Gastrocnemius medialis (tissue), 4 donors: ENCODE measurements around the gene CISD2. TPM values are rescaled to one million over a fixed set of nuclear protein-coding genes. Genes with fewer than 3 reads are reported as not detected.
"Not testable (repeated sequence)": the region's sequence is repeated elsewhere in the genome, so short reads cannot be mapped to it uniquely, and the experiment has no call there.

Experiments used
- ATAC-seq, 2 donors: fragments of 150-250 bp; one replicate each; pipeline ENCODE4 v1.9.1; 2016
- DNase-seq, 2 donors: peaks; one replicate each; pipeline ENCODE4 v3.0.0-alpha.2; 2019
- H3K27ac ChIP-seq, 4 donors: fragments of 200-600 bp; sonication (generic); 1 replicate in 1 of 4; 2 replicates in 3 of 4; pipeline ENCODE4 v1.5.1; 2016 to 2018; ENCODE audit warnings: mild to moderate bottlenecking in 2 of 4, moderate library complexity in 1 of 4
- H3K27me3 ChIP-seq, 3 donors: fragments of 200-600 bp; sonication (generic) in 2 of 3; 1 replicate in 1 of 3; 2 replicates in 2 of 3; pipeline versions ENCODE4 v1.5.1 to v1.6.0; 2016 to 2019; ENCODE audit warnings: mild to moderate bottlenecking in 1 of 3, moderate library complexity in 1 of 3
- H3K36me3 ChIP-seq, 2 donors: fragments of 200-600 bp; sonication (generic) in 1 of 2; one replicate each; pipeline ENCODE4 v1.5.1; 2017 to 2018
- H3K4me1 ChIP-seq, 2 donors: fragments of 200-600 bp; sonication (generic) in 1 of 2; one replicate each; pipeline ENCODE4 v1.5.1; 2016 to 2017; ENCODE audit warnings: mild to moderate bottlenecking in 2 of 2
- H3K4me3 ChIP-seq, 4 donors: fragments of 200-600 bp; sonication (generic) in 3 of 4; 1 replicate in 1 of 4; 2 replicates in 3 of 4; pipeline ENCODE4 v1.5.1; 2016 to 2019; ENCODE audit warnings: mild to moderate bottlenecking in 2 of 4
- H3K9me3 ChIP-seq, 3 donors: fragments of 200-600 bp; sonication (generic) in 2 of 3; 1 replicate in 1 of 3; 2 replicates in 2 of 3; pipeline ENCODE4 v1.5.1; 2016 to 2019
- POLR2A ChIP-seq, 2 donors: fragments of 450-650 bp; IDR thresholded peaks; one replicate each; pipeline ENCODE4 v1.6.1; 2017; ENCODE audit warnings: antibody characterized with exemption in 2 of 2, mild to moderate bottlenecking in 2 of 2, moderate library complexity in 2 of 2
- in situ Hi-C, 4 donors: fragments of 200-750 bp; cut with MboI; loops; one replicate each; pipeline versions ENCODE4 v1.15.0 to v1.8.0; 2017; ENCODE audit warnings: low sequenced_read_pairs in 4 of 4
- intact Hi-C: fragments of 100-400 bp; cut with DNase I; formaldehyde crosslinking; loops from one replicate; pipeline ENCODE4 v1.15.1; 2023; ENCODE audit warnings: low total_unique reads
- total RNA-seq, 4 donors: library from RNA; depleted of rRNA; stranded (reverse); fragments of >200 nt; gene quantifications; one replicate each; pipeline versions ENCODE4 v1.1.0 to v1.2.3, GENCODE V29; 2016
- TF ChIP-seq, protein P1 (sequence below), 5 experiments: fragments of 450-650 bp in 3 of 5; fragments of 200-600 bp in 2 of 5; sonication (generic) in 2 of 5; IDR thresholded peaks in 4 of 5; conservative IDR thresholded peaks in 1 of 5; 1 replicate in 4 of 5; 2 replicates in 1 of 5; pipeline ENCODE4 v1.5.1; 2016 to 2019; ENCODE audit warnings: antibody characterized with exemption in 5 of 5, mild to moderate bottlenecking in 3 of 5, moderate library complexity in 3 of 5

Gene CISD2
- total RNA-seq, 4 donors from 2014 or later: 3.8 to 8.9 (median 5.3) TPM

- in situ Hi-C loops (loop anchor here in 1 of 4 donors (10.0 kb wide), 1 partner anchor 136 kb away; the partner anchor contains the start of gene SLC9B1), intact Hi-C loops (no loop called here)
- TF ChIP-seq, protein P1, sequence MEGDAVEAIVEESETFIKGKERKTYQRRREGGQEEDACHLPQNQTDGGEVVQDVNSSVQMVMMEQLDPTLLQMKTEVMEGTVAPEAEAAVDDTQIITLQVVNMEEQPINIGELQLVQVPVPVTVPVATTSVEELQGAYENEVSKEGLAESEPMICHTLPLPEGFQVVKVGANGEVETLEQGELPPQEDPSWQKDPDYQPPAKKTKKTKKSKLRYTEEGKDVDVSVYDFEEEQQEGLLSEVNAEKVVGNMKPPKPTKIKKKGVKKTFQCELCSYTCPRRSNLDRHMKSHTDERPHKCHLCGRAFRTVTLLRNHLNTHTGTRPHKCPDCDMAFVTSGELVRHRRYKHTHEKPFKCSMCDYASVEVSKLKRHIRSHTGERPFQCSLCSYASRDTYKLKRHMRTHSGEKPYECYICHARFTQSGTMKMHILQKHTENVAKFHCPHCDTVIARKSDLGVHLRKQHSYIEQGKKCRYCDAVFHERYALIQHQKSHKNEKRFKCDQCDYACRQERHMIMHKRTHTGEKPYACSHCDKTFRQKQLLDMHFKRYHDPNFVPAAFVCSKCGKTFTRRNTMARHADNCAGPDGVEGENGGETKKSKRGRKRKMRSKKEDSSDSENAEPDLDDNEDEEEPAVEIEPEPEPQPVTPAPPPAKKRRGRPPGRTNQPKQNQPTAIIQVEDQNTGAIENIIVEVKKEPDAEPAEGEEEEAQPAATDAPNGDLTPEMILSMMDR (IDR thresholded peaks at IDR 0.05 in 4 of 5, conservative IDR thresholded peaks at IDR 0.05 in 1 of 5): no peak
- no peak for TF ChIP-seq POLR2A (IDR thresholded peaks at IDR 0.05)
- H3K9me3 ChIP-seq: no peaks in the 10 kb centered on the region
- no peaks in the 10 kb centered on the region for H3K4me1 ChIP-seq
- H3K27me3 ChIP-seq: no peaks in the 10 kb centered on the region
- ATAC-seq (no peak), DNase-seq (no peak)
- H3K36me3 ChIP-seq: no peaks in the 10 kb centered on the region
- H3K4me3 ChIP-seq: no peak overlapping the region
- no peak overlapping the region for H3K27ac ChIP-seq
These were observed 10.1 kb downstream of the CISD2 start for GRCh38 chr4:102878901-102879300.

DNA sequence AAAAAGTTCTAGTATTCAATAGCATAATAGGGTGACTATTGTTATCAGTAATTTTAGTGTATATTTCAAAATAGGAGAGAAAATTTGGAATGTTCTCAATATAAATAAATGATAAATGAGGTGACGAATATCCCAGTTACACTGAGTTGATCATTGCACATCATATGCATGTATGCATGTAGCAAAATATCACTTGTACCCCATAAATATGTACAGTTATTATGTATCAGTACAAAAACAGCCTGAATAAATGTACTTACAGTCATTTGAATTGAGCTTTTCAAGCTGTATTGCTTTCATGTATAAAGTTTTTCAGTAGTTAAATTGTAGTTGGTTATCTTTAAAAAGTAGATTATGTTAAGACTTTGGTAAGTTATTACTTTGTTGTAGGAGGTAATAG lies 12.6 kb downstream of the CISD2 start:
- ATAC-seq (no peak), DNase-seq (no peak)
- no peaks in the 10 kb centered on the region for H3K9me3 ChIP-seq
- in situ Hi-C loops (no loop called here), intact Hi-C loops (no loop called here)
- H3K36me3 ChIP-seq: no peaks in the 10 kb centered on the region
- no peaks in the 10 kb centered on the region for H3K4me1 ChIP-seq
- H3K4me3 ChIP-seq: no peak overlapping the region
- no peaks in the 10 kb centered on the region for H3K27me3 ChIP-seq
- TF ChIP-seq POLR2A (IDR thresholded peaks at IDR 0.05): no peak
- TF ChIP-seq, protein P1 (IDR thresholded peaks at IDR 0.05 in 4 of 5, conservative IDR thresholded peaks at IDR 0.05 in 1 of 5): no peak
- H3K27ac ChIP-seq: no peak overlapping the region

GRCh38 chr4:102883278-102883677 lies 14.5 kb downstream of the CISD2 start:
- TF ChIP-seq POLR2A (IDR thresholded peaks at IDR 0.05): no peak
- TF ChIP-seq, protein P1 (IDR thresholded peaks at IDR 0.05 in 4 of 5, conservative IDR thresholded peaks at IDR 0.05 in 1 of 5): no peak
- DNase-seq: no peak
- Histone ChIP-seq H3K27ac (no peak overlapping the region), H3K27me3 (no peaks in the 10 kb centered on the region), H3K4me1 (no peaks in the 10 kb centered on the region), H3K9me3 (no peaks in the 10 kb centered on the region), H3K4me3 (no peak overlapping the region), H3K36me3 (no peaks in the 10 kb centered on the region)
- in situ Hi-C loops (no loop called here), intact Hi-C loops (no loop called here)
- ATAC-seq: no peak

GRCh38 chr4:102888570-102888969 lies 19.8 kb downstream of the CISD2 start:
- DNase-seq, H3K27me3 ChIP-seq, H3K36me3 ChIP-seq, ATAC-seq, H3K9me3 ChIP-seq, intact Hi-C loops, H3K4me1 ChIP-seq, H3K27ac ChIP-seq, in situ Hi-C loops, H3K4me3 ChIP-seq: not testable (repeated sequence)

GRCh38 chr4:102889866-102890265 lies 21.1 kb downstream of the CISD2 start:
- H3K9me3 ChIP-seq, H3K4me3 ChIP-seq, in situ Hi-C loops, H3K4me1 ChIP-seq, H3K27ac ChIP-seq, H3K36me3 ChIP-seq, intact Hi-C loops, DNase-seq, H3K27me3 ChIP-seq, ATAC-seq: not testable (repeated sequence)

- H3K4me1 ChIP-seq, H3K9me3 ChIP-seq, H3K27ac ChIP-seq, intact Hi-C loops, in situ Hi-C loops, H3K4me3 ChIP-seq, ATAC-seq, H3K36me3 ChIP-seq, H3K27me3 ChIP-seq, DNase-seq: not testable (repeated sequence)
These were observed 27.8 kb downstream of the CISD2 start for GRCh38 chr4:102896547-102896946.

DNA sequence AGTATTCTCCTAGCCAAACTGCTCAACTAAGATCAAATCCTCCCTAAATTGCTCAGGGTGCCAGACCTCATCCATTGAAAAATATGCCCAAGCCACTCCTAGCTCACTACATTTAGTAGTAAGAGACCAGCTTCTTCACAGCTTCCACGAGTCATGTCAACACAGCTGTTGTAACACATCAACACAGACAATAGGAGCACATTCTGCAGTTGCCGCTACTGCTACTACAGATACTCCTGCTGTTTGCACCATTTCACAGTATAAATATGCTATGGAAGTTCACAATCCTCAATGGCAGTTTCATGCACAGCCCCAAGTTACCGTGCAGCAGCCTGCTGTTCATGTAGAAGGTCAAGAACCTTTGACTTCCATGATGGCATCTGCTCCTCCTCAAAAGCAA lies 28.8 kb downstream of the CISD2 start:
- ATAC-seq, H3K4me3 ChIP-seq, in situ Hi-C loops, H3K36me3 ChIP-seq, H3K4me1 ChIP-seq, H3K27ac ChIP-seq, DNase-seq, H3K27me3 ChIP-seq, intact Hi-C loops, H3K9me3 ChIP-seq: not testable (repeated sequence)
